Heart left ventricle (tissue), 16 donors: ENCODE measurements around the gene PCBP3. TPM values are rescaled to one million over a fixed set of nuclear protein-coding genes. Genes with fewer than 3 reads are reported as not detected.
"Not testable (repeated sequence)": the region's sequence is repeated elsewhere in the genome, so short reads cannot be mapped to it uniquely, and the experiment has no call there.

Experiments used
- ATAC-seq, 4 donors: fragments of 200-7000 bp; cut with Tn5 transposase; one replicate each; pipeline ENCODE4 v1.9.1; 2020 to 2022; ENCODE audit warnings: moderate library complexity in 4 of 4, mild to moderate bottlenecking in 3 of 4, moderate number of reproducible peaks in 1 of 4
- DNase-seq, 5 donors: peaks; one replicate each; pipeline ENCODE4 v3.0.0-alpha.2; 2020
- H3K27ac ChIP-seq, 12 donors: fragments of 200-600 bp; sonication (generic) in 4 of 12; one replicate each; pipeline versions ENCODE4 v1.5.0 to v1.8.0; 2016 to 2022; ENCODE audit warnings: mild to moderate bottlenecking in 2 of 12
- H3K27me3 ChIP-seq, 9 donors: fragments of 200-600 bp; sonication (generic) in 2 of 9; one replicate each; pipeline versions ENCODE4 v1.5.1 to v1.8.0; 2016 to 2022; ENCODE audit warnings: mild to moderate bottlenecking in 3 of 9
- H3K36me3 ChIP-seq, 9 donors: fragments of 200-600 bp; sonication (generic) in 2 of 9; one replicate each; pipeline versions ENCODE4 v1.5.0 to v1.8.0; 2018 to 2022; ENCODE audit warnings: mild to moderate bottlenecking in 2 of 9
- H3K4me1 ChIP-seq, 12 donors: fragments of 200-600 bp; sonication (generic) in 4 of 12; one replicate each; pipeline versions ENCODE4 v1.5.0 to v1.8.0; 2016 to 2022; ENCODE audit warnings: mild to moderate bottlenecking in 3 of 12
- H3K4me3 ChIP-seq, 12 donors: fragments of 200-600 bp; sonication (generic) in 4 of 12; one replicate each; pipeline versions ENCODE4 v1.5.0 to v1.8.0; 2017 to 2022; ENCODE audit warnings: mild to moderate bottlenecking in 9 of 12, moderate library complexity in 4 of 12
- H3K9me3 ChIP-seq, 12 donors: fragments of 200-600 bp; sonication (generic) in 4 of 12; one replicate each; pipeline versions ENCODE4 v1.5.0 to v1.8.0; 2016 to 2022; ENCODE audit warnings: mild to moderate bottlenecking in 1 of 12
- CTCF ChIP-seq, 12 donors: fragments of 200-600 bp; sonication (generic) in 4 of 12; IDR thresholded peaks; one replicate each; pipeline versions ENCODE4 v1.5.0 to v1.8.0; 2018 to 2022; ENCODE audit warnings: antibody characterized with exemption in 12 of 12, mild to moderate bottlenecking in 5 of 12
- POLR2A ChIP-seq, 2 donors: fragments of 450-650 bp; IDR thresholded peaks; one replicate each; pipeline ENCODE4 v1.6.1; 2017; ENCODE audit warnings: antibody characterized with exemption in 2 of 2, mild to moderate bottlenecking in 2 of 2, moderate library complexity in 2 of 2
- WGBS, 4 donors: extraction: QIAGEN DNeasy Blood & Tissue Kit in 2 of 4; methylation state at CpG; one replicate each; pipeline versions ENCODE4 v1.1.5 to v1.1.7; 2013 to 2018; 5-methylcytosine and 5-hydroxymethylcytosine counted together
- intact Hi-C, 10 donors: fragments of 100-400 bp; cut with DNase I; formaldehyde crosslinking; loops; one replicate each; pipeline versions ENCODE4 v1.11.1 to v1.14.2; 2022
- polyA plus RNA-seq, 2 donors: library from polyadenylated mRNA; stranded (reverse); fragments of 200-250 nt; gene quantifications; one replicate each; pipeline ENCODE4 v1.2.3, GENCODE V29; 2013
- total RNA-seq, 9 donors: library from RNA; depleted of rRNA in 2 of 9; stranded (reverse); fragments of >200 nt in 2 of 9; fragmentation: NEBNext Ultra II Directional in 3 of 9; extraction: Animal tissue kit (Norgen Biotek cat#: 25700) in 3 of 9; gene quantifications; one replicate each; pipeline versions ENCODE4 v1.1.0 to v1.2.4, GENCODE V29; 2016 to 2023
- donor health status: ischemic (EF 13 %, LVEDD 7.1; RV severe dilation, severe dysfunction).
- donor health status: healthy with polysubstance abuse.
- donor health status: DM: no; HTN: yes; CAD: no.
- donor health status: DM: no; HTN: no; CAD: no.
- donor health status: ischemic (EF 25% LVEDD 6.9; RV normal size, moderate dysfunction).
- donor health status: ischemic (EF 25% LVEDD 5.7; RV mildly dilated, moderate dysfunction).
- donor health status: healthy.
- donor health status: DM: yes; HTN: yes; CAD: no.
- donor health status: ischemic (EF 35%, LVEDD 5.7; RV mildly dilated, moderate dysfunction).
- donor health status: nonischemic (EF 11% LVEDD 7.7; RV severe dilation, severe dysfunction).
- donor health status: DM: yes; HTN: yes; CAD: no.
- donor health status: PGD.
- donor health status: ischemic (EF 29% LVEDD 5.4; RV normal size, mild dysfunction).
- donor health status: nonischemic (EF 23%, LVEDD 6.1; RV moderate dilation, normal function).

PCBP3 gene
- total and polyA plus RNA-seq, 11 donors = 0.72 to 11.4 (median 2.5) TPM; not detected in 1

GRCh38 chr21:45651921-45652320 is 8.4 kb downstream of the PCBP3 start:
- intact Hi-C loops = no loop called here
- no peak for DNase-seq
- ATAC-seq = no peak
- H3K9me3 ChIP-seq = no peaks in the 10 kb centered on the region
- 76 to 80% (median 77%) methylated on average over 2 of the region's 2 CpGs for WGBS, 4 donors
- peaks cover 0 to 6% (median 0%) of the 10 kb centered on the region in 12 donors for H3K4me1 ChIP-seq
- TF ChIP-seq POLR2A (IDR thresholded peaks at IDR 0.05) (no peak), CTCF (IDR thresholded peaks at IDR 0.05) (no peak)
- no peak overlapping the region for H3K27ac ChIP-seq
- no peak overlapping the region for H3K4me3 ChIP-seq
- peaks cover 0 to 3% (median 0%) of the 10 kb centered on the region in 9 donors for H3K27me3 ChIP-seq
- no peaks in the 10 kb centered on the region for H3K36me3 ChIP-seq

- TF ChIP-seq POLR2A (IDR thresholded peaks at IDR 0.05) = no peak
- no peak for TF ChIP-seq CTCF (IDR thresholded peaks at IDR 0.05)
- H3K4me3 ChIP-seq = no peak overlapping the region
- intact Hi-C loops = no loop called here
- peaks cover 0 to 3% (median 0%) of the 10 kb centered on the region in 9 donors for H3K27me3 ChIP-seq
- H3K9me3 ChIP-seq = peaks cover 0 to 3% (median 0%) of the 10 kb centered on the region in 12 donors
- peaks cover 0 to 6% (median 0%) of the 10 kb centered on the region in 12 donors for H3K4me1 ChIP-seq
- no peak for DNase-seq
- no peak for ATAC-seq
- H3K36me3 ChIP-seq = no peaks in the 10 kb centered on the region
- WGBS, 4 donors = 71 to 78% (median 77%) methylated on average over 4 of the region's 4 CpGs
- H3K27ac ChIP-seq = no peak overlapping the region
Measured at GRCh38 chr21:45655124-45655523, 11.6 kb downstream of the PCBP3 start.

GRCh38 chr21:45656114-45656513 is 12.6 kb downstream of the PCBP3 start:
- H3K4me3 ChIP-seq, H3K4me1 ChIP-seq, ATAC-seq, H3K9me3 ChIP-seq, DNase-seq, H3K36me3 ChIP-seq, intact Hi-C loops, H3K27ac ChIP-seq, H3K27me3 ChIP-seq: not testable (repeated sequence)
- WGBS, 4 donors = 62 to 83% (median 73%) methylated on average over 2 to 3 of the region's 3 CpGs

- ATAC-seq, H3K36me3 ChIP-seq, H3K27ac ChIP-seq, H3K4me3 ChIP-seq, DNase-seq, H3K27me3 ChIP-seq, intact Hi-C loops, H3K4me1 ChIP-seq: not testable (repeated sequence)
- peaks cover 0 to 26% (median 14%) of the 10 kb centered on the region in 12 donors for H3K9me3 ChIP-seq
- WGBS, 4 donors = 74 to 82% (median 82%) methylated on average over 4 of the region's 4 CpGs
Measured at GRCh38 chr21:45661913-45662622, 18.5 kb downstream of the PCBP3 start.

- intact Hi-C loops = not testable (repeated sequence)
Measured at GRCh38 chr21:45662623-45663245, 19.2 kb downstream of the PCBP3 start.

More at GRCh38 chr21:45662623-45663245, 19.2 kb downstream of the PCBP3 start:
- not testable (repeated sequence) for DNase-seq, H3K36me3 ChIP-seq, H3K4me1 ChIP-seq, H3K4me3 ChIP-seq, H3K27me3 ChIP-seq, ATAC-seq, H3K27ac ChIP-seq
- H3K9me3 ChIP-seq = peaks cover 0 to 33% (median 15%) of the 10 kb centered on the region in 12 donors
- WGBS, 4 donors = 88 to 94% (median 91%) methylated on average over 10 of the region's 10 CpGs
